HG03045 (cell line): ENCODE results near the gene CEBPG.

Experiments used
- ATAC-seq: cut with Tn5 transposase; IDR thresholded peaks from one replicate; pipeline ENCODE4 v1.9.1; 2021; ENCODE audit warnings: mild to moderate bottlenecking, moderate library complexity; ENCODE audit not compliant: unreplicated experiment

The CEBPG gene

DNA sequence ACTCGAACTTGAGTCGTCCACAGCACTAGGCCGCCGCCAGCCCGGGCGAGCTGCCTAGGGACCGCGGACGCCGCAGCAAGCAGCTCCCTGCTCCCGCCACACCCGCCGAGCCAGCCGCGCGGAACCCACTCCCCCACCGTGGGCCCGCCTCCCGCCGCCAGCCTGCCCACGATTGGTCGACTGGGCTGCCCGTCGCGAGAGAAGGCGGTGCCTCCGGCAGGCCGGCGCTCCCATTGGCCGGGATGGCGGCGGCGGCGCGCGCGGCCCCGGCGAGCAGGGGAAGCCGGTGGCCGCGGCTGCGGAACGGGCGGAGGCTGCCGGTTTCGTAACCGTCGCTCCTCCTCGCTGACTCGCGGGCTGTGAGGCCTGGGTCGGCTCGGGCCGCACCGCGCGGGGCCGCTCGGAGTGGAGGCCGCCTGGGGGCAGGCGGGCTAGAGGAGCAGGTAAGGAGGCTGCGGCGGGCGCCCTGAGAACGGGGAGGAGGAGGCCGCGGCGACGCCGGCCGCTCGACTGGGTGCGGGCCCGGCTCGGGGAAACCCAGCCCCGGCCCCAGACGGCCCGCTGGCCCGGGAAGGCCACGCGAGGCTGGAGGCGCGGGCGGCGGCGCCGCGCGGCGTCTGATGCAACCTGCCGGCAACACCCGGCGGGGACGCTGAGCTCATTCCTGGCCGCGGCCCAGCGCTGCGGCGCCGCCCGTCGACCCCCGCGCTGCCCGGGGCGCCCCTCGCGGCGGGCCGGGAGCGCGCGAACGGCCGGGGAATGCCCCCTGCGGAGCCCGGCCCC lies at the start of gene CEBPG:
Gene CEBPG, plus strand, starts transcription at position 257 of the 783 bp plus-strand sequence. CDS start 5,531 bp downstream, outside the sequence.
- peak; percentile 90 for ATAC-seq

DNA sequence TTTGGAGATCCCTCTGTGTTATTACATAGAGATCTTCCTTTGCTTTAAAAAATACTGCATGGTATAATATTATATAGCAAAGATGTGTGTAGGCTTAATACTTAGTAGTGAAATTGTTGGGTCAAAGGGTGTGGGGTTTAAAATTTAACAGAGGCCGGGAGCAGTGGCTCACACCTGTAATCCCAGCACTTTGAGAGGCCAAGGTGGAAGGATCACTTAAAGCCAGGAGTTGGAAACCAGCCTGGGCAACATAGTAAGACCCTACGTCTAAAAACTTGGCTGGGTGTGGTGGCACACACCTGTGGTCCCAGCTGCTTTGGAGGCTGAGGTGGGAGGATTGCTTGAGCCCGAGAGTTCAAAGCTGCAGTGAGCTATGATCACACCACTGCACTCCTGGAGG lies 48.9 kb upstream of the CEBPG start:
- ATAC-seq = no peak

DNA sequence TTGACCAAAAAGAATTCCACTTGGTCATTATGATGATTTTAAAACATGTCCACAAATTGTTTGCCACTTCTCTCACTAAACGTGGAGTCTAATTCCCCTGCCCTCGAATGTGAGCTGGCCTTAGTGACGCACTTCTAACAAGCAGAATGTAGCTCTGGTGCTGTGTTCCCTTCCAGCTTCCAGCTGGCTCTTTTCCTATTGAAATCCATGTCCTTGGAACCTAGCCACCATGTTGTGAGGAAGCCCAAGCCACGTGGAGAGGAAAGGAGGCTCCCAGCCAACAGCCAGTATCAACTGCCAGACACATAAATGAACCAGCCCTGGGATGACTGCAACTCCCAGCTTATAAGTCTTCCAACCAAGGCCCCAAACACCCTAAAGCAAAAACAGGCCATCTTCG lies 47.6 kb upstream of the CEBPG start:
- ATAC-seq = no peak

DNA sequence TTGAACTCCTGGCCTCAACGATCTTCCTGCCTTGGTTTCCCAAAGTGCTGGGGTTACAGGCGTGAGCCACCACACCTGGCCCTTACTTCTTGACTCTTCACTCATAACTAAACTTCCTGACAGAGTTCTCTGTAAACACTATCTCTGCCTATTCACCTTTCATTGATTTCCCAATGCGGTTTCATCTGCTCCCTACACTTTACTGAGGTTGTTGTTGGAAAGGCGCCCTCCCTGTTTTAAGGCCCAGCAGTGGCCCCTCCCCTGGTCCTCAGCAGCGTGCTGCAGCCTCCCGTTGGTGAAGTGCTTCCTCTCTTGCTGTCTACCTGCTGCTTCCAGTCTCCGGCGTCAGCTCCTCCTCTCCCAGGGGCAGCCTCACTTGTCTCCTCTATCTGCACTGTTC lies 44.4 kb upstream of the CEBPG start:
- ATAC-seq = no peak

DNA sequence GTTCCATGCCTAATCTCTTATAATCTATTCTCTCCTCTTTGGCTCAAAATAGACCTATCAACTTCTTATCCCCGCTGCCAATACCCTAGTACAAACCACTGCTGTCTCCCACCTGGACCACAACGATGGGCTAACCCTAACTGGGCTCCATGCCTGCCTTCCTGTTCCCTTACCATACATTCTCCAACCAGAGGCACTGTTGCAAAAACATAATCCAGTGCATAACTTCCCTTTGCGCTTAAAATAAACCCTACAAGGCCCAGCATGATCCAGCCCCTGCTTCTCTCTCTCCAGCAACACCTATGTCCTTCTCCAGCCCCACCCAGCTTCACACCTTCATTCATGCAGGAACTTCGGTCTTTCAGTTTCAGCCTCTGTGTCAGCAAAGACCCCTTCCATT lies 43.8 kb upstream of the CEBPG start:
- no peak for ATAC-seq

DNA sequence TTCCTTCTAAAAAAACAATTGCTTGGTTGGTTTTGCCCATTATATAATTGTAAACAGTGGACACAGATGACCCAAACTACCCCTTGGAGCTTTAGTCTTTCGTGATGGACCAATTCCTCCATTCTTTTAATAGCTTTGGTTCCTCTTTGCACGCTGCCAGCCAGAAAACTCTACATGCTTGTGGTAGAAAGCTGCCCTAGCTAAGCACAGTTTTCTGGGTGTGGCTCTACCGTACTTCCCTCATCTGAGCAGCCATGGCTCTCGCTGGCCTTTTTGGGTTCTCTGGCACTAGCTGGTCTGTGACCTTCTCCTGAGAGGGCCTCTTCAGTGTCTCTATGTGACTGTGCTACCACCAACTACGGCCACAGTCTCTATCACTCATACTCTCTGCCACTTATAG lies 41.3 kb upstream of the CEBPG start:
- no peak for ATAC-seq

DNA sequence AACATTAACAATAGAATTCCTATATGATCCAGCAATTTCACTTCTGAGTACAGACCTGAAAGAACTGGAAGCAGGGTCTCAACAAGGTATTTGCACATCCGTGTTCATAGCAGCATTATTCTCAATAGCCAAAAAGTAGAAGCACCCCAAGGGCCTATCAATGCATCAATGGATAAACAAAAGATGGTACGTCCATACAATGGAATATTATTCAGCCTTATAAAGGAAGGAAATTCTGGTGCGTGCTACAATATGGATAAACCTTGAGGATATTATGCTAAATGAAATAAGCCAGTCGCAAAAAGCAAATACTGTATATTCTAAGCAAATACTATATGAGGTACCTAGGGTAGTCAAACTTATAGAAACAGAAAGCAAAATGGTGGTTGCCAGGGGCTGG lies 40.4 kb upstream of the CEBPG start:
- ATAC-seq = no peak

DNA sequence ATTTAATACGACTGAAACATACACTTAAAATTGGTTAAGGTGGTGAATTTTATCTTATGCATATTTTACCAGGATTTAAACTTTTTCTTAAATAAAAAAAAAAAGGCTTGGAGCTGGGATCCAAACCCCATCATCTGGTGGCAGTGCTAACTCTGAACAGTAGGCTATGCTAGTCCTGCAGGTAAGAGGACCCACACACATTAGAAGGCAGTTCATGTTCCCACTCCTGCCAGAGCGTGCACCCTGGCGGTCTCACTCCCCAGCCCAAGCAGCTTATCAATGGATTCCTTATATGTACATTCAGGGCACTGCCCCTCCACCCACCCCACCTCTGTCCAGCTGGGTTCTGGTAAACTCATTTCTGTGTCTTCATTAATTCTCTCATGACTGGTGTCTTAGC lies 39.9 kb upstream of the CEBPG start:
- no peak for ATAC-seq

DNA sequence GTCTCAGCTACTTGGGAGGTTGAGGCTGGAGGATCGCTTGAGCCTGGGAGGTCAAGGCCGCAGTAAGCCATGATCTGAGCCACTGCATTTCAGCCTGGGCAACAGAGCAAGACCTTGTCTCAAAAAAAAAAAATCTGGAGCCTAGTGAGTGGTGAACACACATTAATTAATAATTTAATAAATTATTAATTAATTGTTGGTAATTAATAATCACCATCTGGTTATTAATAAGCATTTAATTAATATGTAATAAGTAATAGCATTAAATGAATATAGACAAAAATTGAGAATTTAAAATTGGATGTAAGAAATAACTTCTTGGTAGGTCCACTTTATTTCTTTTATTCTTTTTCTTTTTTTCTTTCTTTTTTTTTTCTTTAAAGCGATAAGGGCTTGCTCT lies 39.2 kb upstream of the CEBPG start:
- no peak for ATAC-seq

DNA sequence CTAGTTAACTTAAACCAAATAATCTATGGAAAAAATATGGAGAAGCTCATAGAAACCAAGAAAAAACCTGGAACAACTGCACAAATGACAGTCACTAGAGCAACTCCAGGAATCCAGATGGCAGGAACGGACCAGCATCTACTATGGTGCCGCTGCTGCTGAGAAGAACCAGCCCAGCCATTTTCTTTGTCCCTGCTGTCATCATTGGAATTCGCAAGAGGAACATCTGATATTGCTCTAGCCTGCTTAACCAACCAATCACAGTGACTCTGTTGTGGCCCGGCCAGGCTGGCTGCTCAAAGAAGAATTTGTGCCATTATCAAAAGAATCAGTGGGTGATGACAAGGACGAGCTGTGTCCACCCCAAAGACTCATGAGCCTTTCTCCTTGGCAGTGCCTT lies 38.1 kb upstream of the CEBPG start:
- ATAC-seq = no peak

DNA sequence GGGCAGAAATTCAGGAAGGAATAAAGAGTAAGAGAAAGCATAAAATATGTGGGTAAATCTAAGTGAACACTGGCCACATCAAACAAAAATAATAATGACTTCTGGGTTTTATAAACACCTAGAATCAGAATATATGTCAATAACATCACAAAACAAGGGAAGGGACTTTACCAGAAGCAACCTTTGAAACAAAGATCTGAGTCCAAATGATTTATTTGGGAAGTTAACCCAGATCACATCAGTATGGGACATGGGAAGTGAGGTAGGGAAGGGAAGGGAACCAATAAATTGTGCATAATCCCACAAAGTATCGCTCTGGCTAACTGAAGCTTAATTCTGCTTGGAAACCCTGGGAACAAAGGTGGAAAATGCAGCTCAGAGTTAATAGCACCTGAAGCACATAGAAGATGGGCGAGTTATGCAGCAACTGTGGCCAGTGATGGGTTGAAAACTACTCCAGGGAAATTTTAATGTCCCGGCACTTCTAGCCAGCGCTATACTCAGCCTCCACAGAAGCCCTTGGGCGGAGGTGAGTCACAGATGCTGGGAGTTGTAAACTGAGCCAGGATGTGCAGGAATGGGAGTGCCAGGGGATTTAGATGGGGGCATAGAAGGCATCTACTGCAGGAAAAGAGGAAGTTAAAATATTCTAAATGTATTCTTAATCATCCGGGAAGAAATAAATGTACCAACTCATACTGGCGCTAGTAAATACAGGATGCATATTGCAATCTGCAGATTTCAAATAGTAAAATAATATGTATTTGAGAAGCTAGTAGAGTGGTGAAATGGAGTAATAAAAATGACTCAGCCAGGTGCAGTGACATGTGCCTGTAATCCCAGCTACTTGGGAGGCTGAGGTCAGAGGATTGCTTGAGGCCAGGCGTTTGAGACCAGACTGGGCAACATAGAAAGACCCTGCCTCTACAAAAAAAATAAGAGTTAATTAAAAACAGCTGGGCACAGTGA lies 34.2 kb upstream of the CEBPG start:
- no peak for ATAC-seq

DNA sequence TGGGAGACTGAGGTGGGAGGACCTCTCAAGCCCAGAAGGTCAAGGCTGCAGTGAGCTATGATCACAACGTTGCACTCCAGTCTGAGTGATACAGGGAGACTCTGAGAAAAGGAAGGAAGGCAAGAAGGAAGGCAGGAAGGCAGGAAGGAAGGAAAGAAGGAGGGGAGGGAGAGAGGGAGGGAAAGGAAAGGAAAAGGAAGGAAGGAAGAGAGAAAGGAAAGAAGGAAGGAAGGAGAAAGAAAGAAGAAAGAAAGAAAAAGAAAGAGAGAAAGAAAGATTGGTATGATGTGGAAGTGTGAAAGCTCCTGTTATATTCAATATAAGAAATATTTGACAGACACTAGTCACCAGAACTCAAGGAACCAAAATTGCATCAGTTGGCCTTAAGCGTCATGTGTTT lies 32.5 kb upstream of the CEBPG start:
- no peak for ATAC-seq

DNA sequence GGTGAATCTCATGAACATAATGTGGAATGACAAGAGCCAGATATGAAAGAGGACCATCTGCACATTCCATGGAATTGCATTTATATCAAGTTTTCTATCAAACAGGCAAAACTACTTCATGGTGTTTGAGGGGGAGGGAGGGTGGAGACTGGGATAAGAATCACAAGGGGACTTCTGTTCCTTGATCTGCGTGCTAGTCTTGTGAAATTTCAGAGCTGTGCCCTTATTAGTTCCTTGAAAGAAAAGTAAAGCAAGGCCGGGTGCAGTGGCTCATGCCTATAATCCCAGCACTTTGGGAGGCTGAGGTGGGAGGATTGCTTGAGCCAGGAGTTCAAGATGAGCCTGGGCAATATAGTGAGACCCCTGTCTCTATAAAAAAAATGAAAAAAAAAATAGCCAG lies 30.2 kb upstream of the CEBPG start:
- no peak for ATAC-seq

DNA sequence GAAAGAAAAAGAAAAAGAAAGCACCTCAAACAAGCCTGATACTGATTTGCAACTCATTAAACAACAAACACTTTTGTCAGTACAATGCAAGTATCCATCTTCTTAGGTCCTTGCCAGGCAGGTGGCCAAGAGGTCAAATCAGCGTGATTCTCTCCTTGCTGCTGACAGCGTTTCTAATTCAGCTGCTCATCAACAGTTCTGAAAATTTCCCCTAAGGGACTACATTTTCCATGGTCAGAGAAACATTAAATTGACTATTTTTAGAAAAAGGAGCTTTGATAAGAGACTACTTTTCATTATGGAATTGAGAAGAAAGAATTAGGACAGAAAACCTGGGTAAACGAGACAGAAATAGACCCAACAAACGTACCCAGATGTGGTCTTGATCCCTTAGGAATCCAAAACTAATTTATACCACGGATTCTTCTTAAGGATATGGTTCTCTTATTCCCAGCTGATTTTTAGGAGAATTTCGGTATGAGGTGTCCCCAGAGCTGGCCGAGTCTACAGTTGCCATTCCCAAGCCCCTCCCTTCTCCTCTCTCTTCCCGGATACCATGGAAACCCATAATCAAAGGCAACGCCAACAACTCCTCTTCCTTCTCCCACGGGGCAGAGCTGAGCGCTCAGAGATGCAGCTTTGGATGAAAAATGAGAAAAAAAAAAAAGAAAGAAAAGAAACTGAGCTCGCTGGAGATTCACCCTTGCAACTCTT lies 29.5 kb upstream of the CEBPG start:
- ATAC-seq = no peak

DNA sequence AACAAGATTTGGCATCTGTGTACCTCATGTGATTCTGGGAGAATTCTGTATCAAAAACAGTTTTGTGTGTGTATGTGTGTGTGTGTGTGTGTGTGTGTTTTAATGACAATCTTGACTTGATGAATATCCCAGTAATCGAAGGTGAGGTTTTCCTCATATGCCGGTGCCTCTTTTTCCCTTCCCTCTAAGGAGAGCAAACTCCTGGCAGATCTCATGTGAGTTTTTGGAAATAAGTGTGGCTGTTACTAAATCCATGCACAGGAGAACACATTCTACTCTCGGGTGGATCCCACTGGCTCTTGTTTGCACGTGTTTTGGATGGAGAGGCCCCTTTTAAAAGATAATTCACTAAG lies 29.0 kb upstream of the CEBPG start:
- ATAC-seq = no peak

DNA sequence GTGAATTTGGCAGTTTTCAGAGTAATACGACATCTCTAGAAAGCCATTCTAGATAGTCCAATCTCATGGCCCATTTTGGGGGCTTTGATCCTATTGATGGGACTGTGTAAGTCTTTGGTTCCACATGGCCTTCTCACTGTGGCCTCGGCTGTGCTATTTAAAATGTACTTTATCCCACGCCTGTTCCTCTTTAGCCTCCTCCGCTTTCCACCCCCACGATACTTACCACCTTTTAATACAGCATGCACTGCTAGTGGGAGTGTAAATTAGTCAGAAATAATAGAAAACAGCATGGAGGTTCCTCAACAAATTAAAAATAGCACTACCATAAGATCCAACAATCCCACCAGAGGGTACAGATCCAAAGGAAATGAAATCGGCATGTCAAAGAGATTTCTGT lies 28.3 kb upstream of the CEBPG start:
- ATAC-seq = no peak

DNA sequence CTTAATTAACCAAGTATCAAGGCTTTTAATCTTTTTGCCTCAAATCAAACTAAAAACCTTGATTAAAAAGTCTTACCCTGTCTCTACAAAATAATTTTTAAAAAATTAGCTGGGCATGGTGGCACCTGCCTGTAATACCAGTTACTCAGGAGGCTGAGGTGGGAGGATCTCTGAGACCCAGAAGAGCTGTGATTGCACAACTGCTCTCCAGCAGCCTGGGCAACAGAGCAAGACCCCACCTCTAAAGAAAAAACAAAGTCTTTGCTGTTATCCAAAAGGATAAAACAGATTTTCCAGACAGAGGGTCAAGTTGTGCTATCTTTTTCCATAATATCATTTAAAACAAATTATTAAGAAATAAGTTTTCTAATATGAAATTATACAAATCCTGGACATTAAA lies 26.8 kb upstream of the CEBPG start:
- no peak for ATAC-seq

DNA sequence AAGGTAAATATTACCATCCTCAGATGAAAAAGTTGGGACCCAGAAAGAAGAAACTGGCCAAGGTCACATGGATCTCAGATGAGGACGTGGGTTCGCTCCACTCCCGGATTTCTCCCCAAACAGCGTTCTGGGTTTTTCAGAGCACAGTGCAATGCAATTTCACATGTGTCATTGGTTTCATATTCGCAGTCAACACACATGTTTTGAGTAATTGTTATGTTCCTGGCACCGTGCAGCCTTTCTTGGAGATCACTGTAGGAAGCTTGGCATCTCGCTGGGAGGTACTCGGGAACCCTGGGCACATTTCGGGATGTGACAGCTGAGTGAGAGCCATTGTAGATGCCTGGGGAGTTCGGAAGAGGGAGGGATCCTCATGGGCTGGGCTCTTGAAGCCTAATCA lies 26.2 kb upstream of the CEBPG start:
- ATAC-seq = no peak

DNA sequence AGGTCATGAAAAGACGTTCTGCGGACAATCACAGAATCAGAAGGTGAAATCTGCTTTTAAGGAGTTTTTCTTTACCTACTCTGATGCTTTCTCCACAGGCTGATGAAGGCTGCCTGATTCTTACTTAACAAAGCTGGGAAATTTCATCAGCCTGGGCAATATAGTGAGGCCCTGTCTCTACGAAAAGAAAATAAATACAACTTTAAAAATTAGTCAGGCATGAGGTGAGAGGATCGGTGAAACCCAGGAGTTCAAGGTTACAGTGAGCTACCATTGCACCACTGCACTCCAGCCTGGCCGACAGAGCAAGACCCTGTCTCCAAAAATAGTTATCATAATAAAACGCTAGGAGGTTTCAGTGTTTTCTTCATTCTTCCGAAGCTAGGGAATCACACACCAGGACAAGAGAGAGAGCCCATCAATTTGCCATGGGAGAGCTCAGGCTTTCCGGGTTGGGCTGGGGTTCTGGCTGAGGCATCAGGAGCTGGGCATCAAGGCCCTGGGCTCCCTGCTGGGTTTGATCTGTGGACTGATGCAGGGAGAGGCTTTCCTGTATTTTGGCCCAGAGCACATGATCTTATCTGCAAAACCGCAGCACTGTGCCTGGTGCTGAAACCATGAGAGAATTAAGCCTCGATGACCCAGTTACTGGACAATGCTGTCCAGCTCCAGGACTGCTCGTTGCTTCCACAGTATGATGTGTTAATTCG lies 25.1 kb upstream of the CEBPG start:
- no peak for ATAC-seq

DNA sequence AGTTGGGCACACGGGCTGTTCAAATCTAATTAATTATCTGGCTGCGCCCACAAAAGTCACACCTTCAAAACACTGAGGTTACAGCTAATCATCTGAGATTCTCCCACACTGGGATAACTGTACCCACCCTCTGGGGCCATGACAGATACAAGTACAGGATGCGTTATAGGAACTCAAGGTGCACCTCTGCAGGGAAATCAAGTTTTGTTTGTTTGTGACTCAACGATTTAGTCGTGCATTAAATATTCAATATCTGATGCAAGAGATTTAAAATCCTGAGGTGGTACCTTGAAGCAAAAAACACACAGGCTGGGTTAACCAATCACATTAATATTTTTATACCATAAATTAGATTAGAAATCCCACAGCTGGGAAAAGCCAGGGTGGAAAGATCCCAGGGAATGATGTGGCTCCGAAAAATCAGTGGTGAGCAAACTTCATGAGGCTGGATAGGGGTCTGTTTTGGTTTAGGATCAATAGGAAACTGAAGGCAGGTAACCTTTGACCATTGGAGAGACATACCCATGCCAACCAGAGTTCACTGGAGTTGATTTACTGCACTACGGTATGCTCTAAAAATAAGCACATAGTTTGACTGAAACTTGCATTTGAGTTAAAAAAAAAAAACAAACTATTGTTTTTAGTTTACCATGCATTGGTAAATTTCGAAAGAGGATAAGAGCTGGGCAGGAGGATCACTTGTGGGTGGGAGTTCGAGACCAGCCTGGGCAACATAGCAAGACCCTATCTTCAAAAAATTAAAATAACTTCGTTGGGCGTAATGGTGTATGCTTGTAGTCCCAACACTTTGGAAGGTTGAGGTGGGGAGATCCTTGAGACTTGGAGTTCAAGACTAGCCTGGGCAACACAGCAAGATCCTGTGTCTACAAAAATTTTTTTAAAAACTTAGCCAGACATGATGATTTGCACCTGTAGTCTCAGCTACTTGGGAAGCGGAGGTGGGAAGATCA lies 23.9 kb upstream of the CEBPG start:
- ATAC-seq = no peak
